H9 (cell line): Measurements from ENCODE around the gene PLXNA4. TPM values are rescaled to one million over a fixed set of nuclear protein-coding genes. Genes with fewer than 3 reads are reported as not detected.

Source experiments
- DNase-seq: peaks from one replicate; pipeline ENCODE4 v3.0.0-alpha.2; 2017
- H2AFZ ChIP-seq: one replicate; pipeline ENCODE4 v1.6.1; 2013; ENCODE audit warnings: mild to moderate bottlenecking, low read length, control low read depth, moderate library complexity
- H2AK5ac ChIP-seq: 2 replicates; pipeline ENCODE4 v1.6.1; 2013; ENCODE audit warnings: low read length, control low read depth, mixed read lengths; ENCODE audit not compliant: insufficient read length
- H2BK120ac ChIP-seq: one replicate; pipeline ENCODE4 v1.6.1; 2013; ENCODE audit warnings: low read depth, mild to moderate bottlenecking, low read length, control low read depth, inconsistent platforms; ENCODE audit not compliant: poor library complexity, severe bottlenecking
- H2BK12ac ChIP-seq: 2 replicates; pipeline ENCODE4 v1.6.1; 2013; ENCODE audit warnings: low read length, control low read depth, mixed read lengths, low read depth; ENCODE audit not compliant: insufficient read length
- H2BK15ac ChIP-seq: 2 replicates; pipeline ENCODE4 v1.6.1; 2013; ENCODE audit warnings: low read depth, low read length, control low read depth
- H2BK20ac ChIP-seq: one replicate; pipeline ENCODE4 v1.6.1; 2013; ENCODE audit warnings: low read depth, mild to moderate bottlenecking, low read length, control low read depth, inconsistent platforms; ENCODE audit not compliant: poor library complexity, severe bottlenecking
- H2BK5ac ChIP-seq: 2 replicates; pipeline ENCODE4 v1.6.1; 2013; ENCODE audit warnings: low read length, control low read depth, mixed read lengths; ENCODE audit not compliant: insufficient read length
- H3K14ac ChIP-seq: 2 replicates; pipeline ENCODE4 v1.6.1; 2013; ENCODE audit warnings: low read length, control low read depth; ENCODE audit not compliant: insufficient read depth
- H3K18ac ChIP-seq: 2 replicates; pipeline ENCODE4 v1.6.1; 2013; ENCODE audit warnings: low read depth, mild to moderate bottlenecking, mixed read lengths, low read length, control low read depth; ENCODE audit not compliant: insufficient read length
- H3K23ac ChIP-seq: 2 replicates; pipeline ENCODE4 v1.6.1; 2013; ENCODE audit warnings: low read length, control low read depth, mixed read lengths, low read depth; ENCODE audit not compliant: insufficient read length
- H3K23me2 ChIP-seq: 2 replicates; pipeline ENCODE4 v1.6.1; 2013; ENCODE audit warnings: low read depth, mild to moderate bottlenecking, mixed read lengths, low read length, control low read depth; ENCODE audit not compliant: insufficient read length, poor library complexity, severe bottlenecking
- H3K27ac ChIP-seq: 2 replicates; pipeline ENCODE4 v1.5.1; 2013; ENCODE audit warnings: low read length, control low read depth, mixed read lengths, low read depth; ENCODE audit not compliant: insufficient read length
- H3K27me3 ChIP-seq: 2 replicates; pipeline ENCODE4 v1.6.1; 2013; ENCODE audit warnings: low read length, control low read depth, inconsistent platforms; ENCODE audit not compliant: insufficient read depth
- H3K4ac ChIP-seq: 2 replicates; pipeline ENCODE4 v1.6.1; 2013; ENCODE audit warnings: low read depth, mild to moderate bottlenecking, control low read depth, inconsistent platforms, low read length, moderate library complexity
- H3K4me1 ChIP-seq: 2 replicates; pipeline ENCODE4 v1.6.1; 2013; ENCODE audit warnings: low read length, control low read depth, inconsistent platforms; ENCODE audit not compliant: insufficient read depth
- H3K4me2 ChIP-seq: 2 replicates; pipeline ENCODE4 v1.6.1; 2013; ENCODE audit warnings: low read length, control low read depth, mixed read lengths; ENCODE audit not compliant: insufficient read length, insufficient read depth
- H3K56ac ChIP-seq: 2 replicates; pipeline ENCODE4 v1.6.1; 2013; ENCODE audit warnings: low read depth, mild to moderate bottlenecking, mixed read lengths, low read length, control low read depth; ENCODE audit not compliant: insufficient read length
- H3K79me1 ChIP-seq: 2 replicates; pipeline ENCODE4 v1.6.1; 2013; ENCODE audit warnings: low read depth, mild to moderate bottlenecking, moderate library complexity, low read length, control low read depth, inconsistent platforms; ENCODE audit not compliant: insufficient read depth, poor library complexity, severe bottlenecking
- H3K79me2 ChIP-seq: 2 replicates; pipeline ENCODE4 v1.6.1; 2013; ENCODE audit warnings: low read length, control low read depth, inconsistent platforms; ENCODE audit not compliant: insufficient read depth
- H3K9ac ChIP-seq: 2 replicates; pipeline ENCODE4 v1.6.1; 2013; ENCODE audit warnings: low read length, control low read depth, mixed read lengths; ENCODE audit not compliant: insufficient read length; ENCODE audit errors: extremely low read depth
- H3K9me3 ChIP-seq: one replicate; pipeline ENCODE4 v1.6.1; 2013; ENCODE audit warnings: low read depth, low read length, inconsistent platforms; ENCODE audit not compliant: control insufficient read depth
- H3T11ph ChIP-seq: one replicate; pipeline ENCODE4 v1.6.1; 2013; ENCODE audit warnings: mild to moderate bottlenecking, low read length, control low read depth, inconsistent platforms
- H4K20me1 ChIP-seq: one replicate; pipeline ENCODE4 v1.6.1; 2013; ENCODE audit not compliant: control insufficient read depth, insufficient read length, insufficient read depth
- H4K5ac ChIP-seq: 2 replicates; pipeline ENCODE4 v1.6.1; 2013; ENCODE audit warnings: low read depth, mild to moderate bottlenecking, mixed read lengths, low read length, control low read depth; ENCODE audit not compliant: insufficient read length
- H4K8ac ChIP-seq: replicated peaks from 2 replicates; pipeline ENCODE4 v1.6.1; 2013; ENCODE audit warnings: low read length, control low read depth, mixed read lengths, low read depth; ENCODE audit not compliant: insufficient read length
- H4K91ac ChIP-seq: 2 replicates; pipeline ENCODE4 v1.6.1; 2013; ENCODE audit warnings: low read depth, mild to moderate bottlenecking, moderate library complexity, mixed read lengths, low read length, control low read depth; ENCODE audit not compliant: insufficient read length
- H3K27ac Mint-ChIP-seq, 3 experiments: 2 replicates in 2 of 3; 3 replicates in 1 of 3; pipeline ENCODE4 v1.8.0; 2020 to 2021; ENCODE audit warnings: mixed read lengths in 3 of 3, mild to moderate bottlenecking in 1 of 3, moderate library complexity in 1 of 3
- H3K27me3 Mint-ChIP-seq: 2 replicates; pipeline ENCODE4 v1.8.0; 2021; ENCODE audit warnings: low read depth, mild to moderate bottlenecking, moderate library complexity, mixed read lengths
- H3K36me3 Mint-ChIP-seq, 3 experiments: 2 replicates in 2 of 3; 3 replicates in 1 of 3; pipeline ENCODE4 v1.8.0; 2020 to 2021; ENCODE audit warnings: low read depth in 3 of 3, mixed read lengths in 3 of 3; ENCODE audit not compliant: insufficient read depth in 1 of 3
- H3K4me1 Mint-ChIP-seq, 2 experiments: 2 replicates each; pipeline ENCODE4 v1.8.0; 2020; ENCODE audit warnings: mixed read lengths in 2 of 2
- H3K4me3 Mint-ChIP-seq, 2 experiments: 2 replicates in 1 of 2; 3 replicates in 1 of 2; pipeline ENCODE4 v1.8.0; 2020 to 2021; ENCODE audit warnings: mild to moderate bottlenecking in 2 of 2, mixed read lengths in 2 of 2, moderate library complexity in 1 of 2
- H3K9me3 Mint-ChIP-seq, 2 experiments: 2 replicates in 1 of 2; 3 replicates in 1 of 2; pipeline ENCODE4 v1.8.0; 2020; ENCODE audit warnings: mild to moderate bottlenecking in 2 of 2, mixed read lengths in 2 of 2, moderate library complexity in 1 of 2
- CTCF ChIP-seq: fragments of 200-600 bp; sonication (generic); conservative IDR thresholded peaks from 3 replicates; pipeline ENCODE4 v1.8.0; 2021; ENCODE audit warnings: antibody characterized with exemption, mild to moderate bottlenecking
- WGBS: extraction: QIAGEN DNeasy Blood & Tissue Kit; methylation state at CpG from one replicate; pipeline ENCODE4 v1.1.7; 2013; ENCODE audit warnings: missing lambda C conversion rate, low lambda C conversion rate, mixed read lengths; ENCODE audit not compliant: insufficient read length; ENCODE audit errors: extremely low coverage; 5-methylcytosine and 5-hydroxymethylcytosine counted together
- total RNA-seq: library from RNA; stranded (reverse); gene quantifications from 2 replicates; pipeline ENCODE4 v1.2.1, GENCODE V29; 2021

Gene PLXNA4
- total RNA-seq, 1 experiment from 2014 or later = 0.35 TPM

GRCh38 chr7:132407764-132408163 lies 168.5 kb downstream of the PLXNA4 start:
- no peak overlapping the region for H2BK5ac ChIP-seq
- no peak overlapping the region for H4K5ac ChIP-seq
- TF ChIP-seq CTCF = no peak
- H4K8ac ChIP-seq = no peak overlapping the region
- H2AFZ ChIP-seq = no peak overlapping the region
- H2BK120ac ChIP-seq = no peak overlapping the region
- no peak overlapping the region for H2AK5ac ChIP-seq
- H3K4me2 ChIP-seq = no peak overlapping the region
- H3K79me1 ChIP-seq = no peaks in the 10 kb centered on the region
- H3K9ac ChIP-seq = no peak overlapping the region
- DNase-seq = no peak
- H3K4ac ChIP-seq = no peak overlapping the region
- H3K14ac ChIP-seq = no peak overlapping the region
- Mint-ChIP-seq H3K27me3 (peaks cover 8% of the 10 kb centered on the region; the same call in 1 of the 2 replicates), H3K4me3 (no peak overlapping the region), H3K4me1 (peaks cover 23 to 32% of the 10 kb centered on the region in 2 experiments), H3K36me3 (no peaks in the 10 kb centered on the region), H3K27ac (no peak overlapping the region), H3K9me3 (no peaks in the 10 kb centered on the region)
- peaks cover 2% of the 10 kb centered on the region; the same call in 1 of the 2 replicates for H3K4me1 ChIP-seq
- H3K27me3 ChIP-seq = no peaks in the 10 kb centered on the region; the same call in 1 of the 2 replicates
- H3K9me3 ChIP-seq = no peaks in the 10 kb centered on the region
- no peak overlapping the region for H2BK12ac ChIP-seq
- no peaks in the 10 kb centered on the region for H3K23me2 ChIP-seq
- no CpG with 5 or more reads among the region's 2 CpGs for WGBS
- H3K18ac ChIP-seq = no peak overlapping the region
- no peaks in the 10 kb centered on the region for H4K20me1 ChIP-seq
- no peak overlapping the region for H3T11ph ChIP-seq
- no peak overlapping the region for H4K91ac ChIP-seq
- H3K23ac ChIP-seq = no peak overlapping the region
- no peak overlapping the region for H3K56ac ChIP-seq
- H2BK15ac ChIP-seq = no peak overlapping the region
- H3K27ac ChIP-seq = no peak overlapping the region
- H3K79me2 ChIP-seq = no peaks in the 10 kb centered on the region
- no peak overlapping the region for H2BK20ac ChIP-seq
